ENCODE data around the gene SGCA. TPM values are rescaled to one million over a fixed set of nuclear protein-coding genes. Genes with fewer than 3 reads are reported as not detected.

The SGCA gene
- total and polyA plus RNA-seq, 2 of the 8 experiments (the other 6 are each of a cell fraction or from before 2014, with no cell fraction given) = 0.12 TPM; not detected in 1

DNA sequence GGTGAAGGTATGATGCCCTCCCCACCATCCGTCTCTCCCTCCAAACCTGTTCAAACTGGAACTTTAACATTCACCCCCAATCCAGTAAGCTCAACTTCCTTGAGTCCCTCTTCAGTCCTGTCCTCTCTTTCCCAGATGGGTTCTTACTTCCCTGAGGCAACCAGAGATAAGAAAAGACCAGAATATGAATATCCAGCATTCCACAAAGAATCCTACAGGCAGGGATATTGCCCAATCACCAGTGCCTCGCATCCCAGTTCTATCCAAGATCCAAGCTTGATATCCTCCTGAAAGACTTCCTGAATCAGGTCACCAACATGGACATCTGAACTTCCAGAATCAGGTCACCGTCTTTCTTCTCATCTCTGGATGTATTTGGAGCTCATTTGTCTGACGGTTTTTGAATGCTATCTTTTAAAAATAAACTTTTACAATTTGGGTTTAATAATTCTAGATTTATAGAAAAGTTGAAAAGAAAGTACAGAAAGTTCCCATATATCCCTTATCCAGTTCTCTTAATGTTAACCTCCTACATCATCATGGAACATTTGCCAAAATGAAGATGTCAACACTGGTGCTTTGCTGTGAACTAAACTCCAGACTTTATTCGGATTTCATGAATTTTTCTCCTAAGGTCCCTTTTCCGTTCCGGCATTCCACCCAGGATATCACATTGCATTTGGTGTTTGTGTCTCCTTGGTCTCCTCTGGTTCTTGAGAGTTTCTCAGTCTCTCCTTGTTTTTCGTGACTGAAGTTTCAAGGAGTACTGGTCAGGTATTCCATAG is 49.4 kb downstream of the SGCA start:
- Histone ChIP-seq H2BK20ac (ENCODE audit: low read length) (peak overlapping the region; percentile 69; the same call in 1 of the 2 replicates), H3K56ac (replicated peaks; ENCODE audit: insufficient read length, low read depth, low read length) (no peak overlapping the region), H2BK12ac (ENCODE audit: low read depth, low read length) (no peak overlapping the region), H3K27me3 (replicated peaks in 1 of 4; ENCODE audit: control insufficient read depth in 3 of 4, extremely low read depth in 1 of 4, insufficient read depth in 3 of 4, low read length in 3 of 4) (no peaks in the 10 kb centered on the region; a peak in 1 of 7 replicates), H3K79me1 (ENCODE audit: low read depth, low read length) (no peaks in the 10 kb centered on the region), H4K8ac (ENCODE audit: extremely low read depth, insufficient read depth, low read length) (no peak overlapping the region), H3K36me3 (ENCODE audit: control insufficient read depth in 2 of 4, insufficient read depth in 4 of 4, low read length in 3 of 4) (no peaks in the 10 kb centered on the region), H2BK120ac (replicated peaks; ENCODE audit: low read depth, low read length) (no peak overlapping the region), H2AK5ac (ENCODE audit: low read depth, low read length) (no peak overlapping the region), H2AFZ (ENCODE audit: low read length) (no peak overlapping the region), H3K23ac (ENCODE audit: insufficient read length) (no peak overlapping the region), H3K4me2 (ENCODE audit: insufficient read depth in 1 of 2, low read depth in 2 of 2, low read length in 2 of 2) (no peak overlapping the region), H4K91ac (replicated peaks; ENCODE audit: insufficient read length, low read length) (no peak overlapping the region), H3K4me1 (replicated peaks in 1 of 4; ENCODE audit: control insufficient read depth in 3 of 4, insufficient read depth in 4 of 4, low read length in 3 of 4) (peaks cover 11 to 27% (median 18%) of the 10 kb centered on the region in 4 experiments), H4K5ac (ENCODE audit: insufficient read length, low read depth, low read length) (no peak overlapping the region), H3K9ac (replicated peaks in 1 of 4; ENCODE audit: extremely low read depth in 1 of 4, low read depth in 3 of 4, low read length in 3 of 4) (no peak overlapping the region), H3K27ac (ENCODE audit: low read depth, low read length) (no peak overlapping the region), H3K23me2 (ENCODE audit: low read depth, low read length) (no peaks in the 10 kb centered on the region; the same call in 1 of the 2 replicates), H3K79me2 (ENCODE audit: control insufficient read depth in 1 of 2, insufficient read depth in 2 of 2, low read length in 2 of 2) (no peaks in the 10 kb centered on the region), H3K4me3 (ENCODE audit: extremely low read depth in 1 of 4, insufficient read depth in 2 of 4, low read depth in 3 of 4, low read length in 4 of 4) (no peak overlapping the region), H3K9me3 (ENCODE audit: insufficient read depth in 2 of 2, low read depth in 1 of 2, low read length in 1 of 2) (no peaks in the 10 kb centered on the region), H3K4ac (replicated peaks; ENCODE audit: insufficient read length, low read depth, low read length) (no peak overlapping the region), H4K20me1 (replicated peaks in 1 of 2; ENCODE audit: control insufficient read depth in 1 of 2, insufficient read depth in 2 of 2, low read length in 2 of 2) (no peaks in the 10 kb centered on the region), H3K14ac (ENCODE audit: insufficient read length) (no peak overlapping the region), H2BK15ac (ENCODE audit: low read length) (no peak overlapping the region), H3K18ac (ENCODE audit: extremely low read depth, low read length) (no peak overlapping the region), H2BK5ac (ENCODE audit: low read depth, low read length) (no peak overlapping the region)
- ChIA-PET CTCF (ENCODE audit: partially characterized antibody) (interaction anchor here (0.5 to 24.4 kb wide), 13 partner anchors 10 to 286 kb away, joined by 3 to 1349 read pairs (median 4); partner anchors contain the start of genes COL1A1 and TMEM92), POLR2A (ENCODE audit: partially characterized antibody) (interaction anchor here (1.2 kb wide), 2 partner anchors 25 to 52 kb away, joined by 3 read pairs; no protein-coding TSS in a partner anchor)
- DNase-seq (ENCODE audit: low read depth in 1 of 2, low spot score in 2 of 2) (no peak), FAIRE-seq (no peak)
- 76% methylated on average over 8 of the region's 8 CpGs; no CpG with 5 or more reads in 1 of the 2 experiments for WGBS, 2 experiments (ENCODE audit: extremely low coverage in 1 of 2, insufficient coverage in 1 of 2, insufficient read length in 1 of 2, insufficient replicate concordance in 2 of 2, low coverage in 1 of 2, low lambda C conversion rate in 2 of 2, missing lambda C conversion rate in 1 of 2)
- no peak for TF ChIP-seq GTF2F1 (IDR thresholded peaks at IDR 0.05; ENCODE audit: borderline replicate concordance, low read depth, low read length)
- TF ChIP-seq POU5F1 (IDR thresholded peaks at IDR 0.05; ENCODE audit: low read depth, low read length) = no peak
- no peak for TF ChIP-seq PHF8 (conservative IDR thresholded peaks at IDR 0.05; ENCODE audit: low read depth, low read length)
- no peak for TF ChIP-seq NANOG (IDR thresholded peaks at IDR 0.05; ENCODE audit: insufficient read depth, low read depth, low read length, poor library complexity, severe bottlenecking)
- peak; percentile 41; the same call in 1 of the 2 replicates for TF ChIP-seq CEBPB (IDR thresholded peaks at IDR 0.05; ENCODE audit: low read depth, low read length)
